ENCODE results near the gene TSFM. TPM values are rescaled to one million over a fixed set of nuclear protein-coding genes. Genes with fewer than 3 reads are reported as not detected.

Gene TSFM
- total and polyA plus RNA-seq, 9 of the 15 experiments (the other 6 are each of a cell fraction or from before 2014, with no cell fraction given) = 44.6 to 198 (median 60.2) TPM

DNA sequence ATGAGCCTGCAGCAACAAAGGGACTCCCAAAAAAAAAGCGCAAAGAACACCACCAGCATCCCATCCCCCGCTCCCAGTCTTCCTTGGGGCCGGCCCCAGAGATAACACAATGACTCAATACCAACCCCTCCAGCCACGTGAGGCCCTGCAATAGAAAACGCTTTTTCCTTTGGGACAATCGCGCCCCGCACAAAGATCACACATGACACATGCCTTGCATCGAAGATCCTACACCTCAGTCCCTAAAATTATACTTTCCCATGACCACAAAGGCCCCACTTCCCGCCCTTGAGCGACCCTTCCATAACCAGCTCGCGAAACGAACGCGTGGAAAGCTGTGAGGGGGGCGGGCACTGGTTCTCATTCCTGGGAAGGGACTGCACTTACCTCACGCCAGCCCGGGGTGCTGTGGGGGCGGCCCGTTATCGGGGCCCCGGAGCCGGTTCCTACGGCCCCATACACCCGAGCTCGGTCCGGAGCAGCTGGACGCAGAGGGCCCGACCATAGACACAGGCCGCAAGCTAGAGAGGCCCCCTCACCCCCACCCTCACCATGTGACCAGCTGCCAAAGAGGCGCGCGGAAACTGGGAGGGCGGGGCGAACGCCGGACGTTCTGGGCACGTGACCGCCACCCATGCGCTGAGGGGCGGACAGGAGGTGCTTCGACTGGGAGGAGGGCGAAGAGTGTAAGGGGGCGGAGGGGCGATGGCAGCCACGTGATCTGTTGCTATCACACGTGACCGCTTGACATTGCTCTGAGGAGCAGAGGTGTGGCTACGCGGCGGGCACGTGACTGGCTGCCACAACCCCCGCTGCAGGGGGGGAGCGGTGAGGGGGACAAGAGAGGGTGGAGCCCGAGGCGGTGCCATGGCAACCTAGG, 30.6 kb upstream of the TSFM start, which contains the start of gene CDK4 (continued):
- TF ChIP-seq, protein P1, sequence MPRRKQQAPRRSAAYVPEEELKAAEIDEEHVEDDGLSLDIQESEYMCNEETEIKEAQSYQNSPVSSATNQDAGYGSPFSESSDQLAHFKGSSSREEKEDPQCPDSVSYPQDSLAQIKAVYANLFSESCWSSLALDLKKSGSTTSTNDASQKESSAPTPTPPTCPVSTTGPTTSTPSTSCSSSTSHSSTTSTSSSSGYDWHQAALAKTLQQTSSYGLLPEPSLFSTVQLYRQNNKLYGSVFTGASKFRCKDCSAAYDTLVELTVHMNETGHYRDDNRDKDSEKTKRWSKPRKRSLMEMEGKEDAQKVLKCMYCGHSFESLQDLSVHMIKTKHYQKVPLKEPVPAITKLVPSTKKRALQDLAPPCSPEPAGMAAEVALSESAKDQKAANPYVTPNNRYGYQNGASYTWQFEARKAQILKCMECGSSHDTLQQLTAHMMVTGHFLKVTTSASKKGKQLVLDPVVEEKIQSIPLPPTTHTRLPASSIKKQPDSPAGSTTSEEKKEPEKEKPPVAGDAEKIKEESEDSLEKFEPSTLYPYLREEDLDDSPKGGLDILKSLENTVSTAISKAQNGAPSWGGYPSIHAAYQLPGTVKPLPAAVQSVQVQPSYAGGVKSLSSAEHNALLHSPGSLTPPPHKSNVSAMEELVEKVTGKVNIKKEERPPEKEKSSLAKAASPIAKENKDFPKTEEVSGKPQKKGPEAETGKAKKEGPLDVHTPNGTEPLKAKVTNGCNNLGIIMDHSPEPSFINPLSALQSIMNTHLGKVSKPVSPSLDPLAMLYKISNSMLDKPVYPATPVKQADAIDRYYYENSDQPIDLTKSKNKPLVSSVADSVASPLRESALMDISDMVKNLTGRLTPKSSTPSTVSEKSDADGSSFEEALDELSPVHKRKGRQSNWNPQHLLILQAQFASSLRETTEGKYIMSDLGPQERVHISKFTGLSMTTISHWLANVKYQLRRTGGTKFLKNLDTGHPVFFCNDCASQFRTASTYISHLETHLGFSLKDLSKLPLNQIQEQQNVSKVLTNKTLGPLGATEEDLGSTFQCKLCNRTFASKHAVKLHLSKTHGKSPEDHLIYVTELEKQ (CRISPR knock-in tag; IDR thresholded peaks at IDR 0.05) = no peak
- TF ChIP-seq, protein P2, sequence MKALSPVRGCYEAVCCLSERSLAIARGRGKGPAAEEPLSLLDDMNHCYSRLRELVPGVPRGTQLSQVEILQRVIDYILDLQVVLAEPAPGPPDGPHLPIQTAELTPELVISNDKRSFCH (CRISPR knock-in tag; IDR thresholded peaks at IDR 0.05) = no peak
- TF ChIP-seq, protein P2 (tag; IDR thresholded peaks at IDR 0.05) = peak; percentile 77; the same call in 1 of the 2 replicates
- TF ChIP-seq, protein P3, sequence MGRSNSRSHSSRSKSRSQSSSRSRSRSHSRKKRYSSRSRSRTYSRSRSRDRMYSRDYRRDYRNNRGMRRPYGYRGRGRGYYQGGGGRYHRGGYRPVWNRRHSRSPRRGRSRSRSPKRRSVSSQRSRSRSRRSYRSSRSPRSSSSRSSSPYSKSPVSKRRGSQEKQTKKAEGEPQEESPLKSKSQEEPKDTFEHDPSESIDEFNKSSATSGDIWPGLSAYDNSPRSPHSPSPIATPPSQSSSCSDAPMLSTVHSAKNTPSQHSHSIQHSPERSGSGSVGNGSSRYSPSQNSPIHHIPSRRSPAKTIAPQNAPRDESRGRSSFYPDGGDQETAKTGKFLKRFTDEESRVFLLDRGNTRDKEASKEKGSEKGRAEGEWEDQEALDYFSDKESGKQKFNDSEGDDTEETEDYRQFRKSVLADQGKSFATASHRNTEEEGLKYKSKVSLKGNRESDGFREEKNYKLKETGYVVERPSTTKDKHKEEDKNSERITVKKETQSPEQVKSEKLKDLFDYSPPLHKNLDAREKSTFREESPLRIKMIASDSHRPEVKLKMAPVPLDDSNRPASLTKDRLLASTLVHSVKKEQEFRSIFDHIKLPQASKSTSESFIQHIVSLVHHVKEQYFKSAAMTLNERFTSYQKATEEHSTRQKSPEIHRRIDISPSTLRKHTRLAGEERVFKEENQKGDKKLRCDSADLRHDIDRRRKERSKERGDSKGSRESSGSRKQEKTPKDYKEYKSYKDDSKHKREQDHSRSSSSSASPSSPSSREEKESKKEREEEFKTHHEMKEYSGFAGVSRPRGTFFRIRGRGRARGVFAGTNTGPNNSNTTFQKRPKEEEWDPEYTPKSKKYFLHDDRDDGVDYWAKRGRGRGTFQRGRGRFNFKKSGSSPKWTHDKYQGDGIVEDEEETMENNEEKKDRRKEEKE (IDR thresholded peaks at IDR 0.05; ENCODE audit: borderline replicate concordance in 1 of 2, control insufficient read depth in 1 of 2, low read depth in 2 of 2, low read length in 1 of 2) = 0 out of 4 replicates have a peak, but pooled peaks of 1 of the 2 experiments have one; percentile 25
- TF ChIP-seq MTA2 (IDR thresholded peaks at IDR 0.05; ENCODE audit: low read depth) (peak; percentile 15; the same call in 1 of the 2 replicates), ZNF217 (CRISPR knock-in tag; IDR thresholded peaks at IDR 0.05) (no peak), NFE2L1 (tag; IDR thresholded peaks at IDR 0.05; ENCODE audit: borderline replicate concordance, low read depth) (no peak), ZNF282 (CRISPR knock-in tag; IDR thresholded peaks at IDR 0.05) (0 out of 2 replicates have a peak, but pooled peaks have one; percentile 34), KAT2B (IDR thresholded peaks at IDR 0.05; ENCODE audit: low read depth, low read length) (no peak), ZFPM2 (CRISPR knock-in tag; IDR thresholded peaks at IDR 0.05) (0 out of 2 replicates have a peak, but pooled peaks have one; percentile 41), MYBL2 (IDR thresholded peaks at IDR 0.05; ENCODE audit: low read depth) (no peak), MYBL2 (CRISPR knock-in tag; IDR thresholded peaks at IDR 0.05; ENCODE audit: borderline replicate concordance) (no peak)
- TF ChIP-seq, protein P4, sequence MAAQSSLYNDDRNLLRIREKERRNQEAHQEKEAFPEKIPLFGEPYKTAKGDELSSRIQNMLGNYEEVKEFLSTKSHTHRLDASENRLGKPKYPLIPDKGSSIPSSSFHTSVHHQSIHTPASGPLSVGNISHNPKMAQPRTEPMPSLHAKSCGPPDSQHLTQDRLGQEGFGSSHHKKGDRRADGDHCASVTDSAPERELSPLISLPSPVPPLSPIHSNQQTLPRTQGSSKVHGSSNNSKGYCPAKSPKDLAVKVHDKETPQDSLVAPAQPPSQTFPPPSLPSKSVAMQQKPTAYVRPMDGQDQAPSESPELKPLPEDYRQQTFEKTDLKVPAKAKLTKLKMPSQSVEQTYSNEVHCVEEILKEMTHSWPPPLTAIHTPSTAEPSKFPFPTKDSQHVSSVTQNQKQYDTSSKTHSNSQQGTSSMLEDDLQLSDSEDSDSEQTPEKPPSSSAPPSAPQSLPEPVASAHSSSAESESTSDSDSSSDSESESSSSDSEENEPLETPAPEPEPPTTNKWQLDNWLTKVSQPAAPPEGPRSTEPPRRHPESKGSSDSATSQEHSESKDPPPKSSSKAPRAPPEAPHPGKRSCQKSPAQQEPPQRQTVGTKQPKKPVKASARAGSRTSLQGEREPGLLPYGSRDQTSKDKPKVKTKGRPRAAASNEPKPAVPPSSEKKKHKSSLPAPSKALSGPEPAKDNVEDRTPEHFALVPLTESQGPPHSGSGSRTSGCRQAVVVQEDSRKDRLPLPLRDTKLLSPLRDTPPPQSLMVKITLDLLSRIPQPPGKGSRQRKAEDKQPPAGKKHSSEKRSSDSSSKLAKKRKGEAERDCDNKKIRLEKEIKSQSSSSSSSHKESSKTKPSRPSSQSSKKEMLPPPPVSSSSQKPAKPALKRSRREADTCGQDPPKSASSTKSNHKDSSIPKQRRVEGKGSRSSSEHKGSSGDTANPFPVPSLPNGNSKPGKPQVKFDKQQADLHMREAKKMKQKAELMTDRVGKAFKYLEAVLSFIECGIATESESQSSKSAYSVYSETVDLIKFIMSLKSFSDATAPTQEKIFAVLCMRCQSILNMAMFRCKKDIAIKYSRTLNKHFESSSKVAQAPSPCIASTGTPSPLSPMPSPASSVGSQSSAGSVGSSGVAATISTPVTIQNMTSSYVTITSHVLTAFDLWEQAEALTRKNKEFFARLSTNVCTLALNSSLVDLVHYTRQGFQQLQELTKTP (IDR thresholded peaks at IDR 0.05; ENCODE audit: low read depth in 1 of 2, partially characterized antibody in 2 of 2) = peak; percentile 53 to 60

All from K562 (cell line).